ENCODE measurements around the gene PROSER3. TPM values are rescaled to one million over a fixed set of nuclear protein-coding genes. Genes with fewer than 3 reads are reported as not detected.
"Not testable (repeated sequence)": the region's sequence is repeated elsewhere in the genome, so short reads cannot be mapped to it uniquely, and the experiment has no call there.

PROSER3 gene
- total and polyA plus RNA-seq, 2 donors (not counting 1 experiment from before 2014, with no cell fraction given), result 26.0 to 61.0 TPM

GRCh38 chr19:35723671-35724070 is 34.3 kb upstream of the PROSER3 start:
- Histone ChIP-seq H3K4me1 (ENCODE audit: control insufficient read depth in 2 of 2, insufficient read depth in 2 of 2, low read length in 2 of 2) (peaks cover 7 to 11% of the 10 kb centered on the region in 2 donors), H4K20me1 (ENCODE audit: control insufficient read depth, insufficient read depth, low read length, poor library complexity, severe bottlenecking) (peaks cover 72% of the 10 kb centered on the region), H3K9me3 (ENCODE audit: control extremely low read depth in 1 of 3, control insufficient read depth in 2 of 3, insufficient read depth in 1 of 3, low read length in 2 of 3) (no peaks in the 10 kb centered on the region), H3K27ac (ENCODE audit: low read length in 2 of 2) (no peak overlapping the region), H3K27me3 (replicated peaks in 1 of 4; ENCODE audit: control extremely low read depth in 1 of 4, control insufficient read depth in 3 of 4, insufficient read depth in 4 of 4, low read length in 3 of 4) (no peaks in the 10 kb centered on the region), H3K79me2 (ENCODE audit: control insufficient read depth, insufficient read depth, low read length) (peaks cover 85% of the 10 kb centered on the region), H3K4me3 (ENCODE audit: control extremely low read depth in 1 of 5, extremely low read depth in 1 of 5, insufficient read depth in 1 of 5, low read depth in 2 of 5, low read length in 4 of 5) (no peak overlapping the region), H3K4me2 (replicated peaks; ENCODE audit: low read depth, low read length, poor library complexity, severe bottlenecking) (no peak overlapping the region), H3K36me3 (replicated peaks in 1 of 2; ENCODE audit: control extremely low read depth in 1 of 2, control insufficient read depth in 1 of 2, extremely low read depth in 1 of 2, insufficient read depth in 2 of 2, low read length in 1 of 2) (peaks cover 2 to 83% of the 10 kb centered on the region in 2 experiments), H3K9ac (ENCODE audit: low read length) (no peak overlapping the region), H2AFZ (ENCODE audit: insufficient read depth, low read depth, low read length, poor library complexity, severe bottlenecking) (no peak overlapping the region)
- ATAC-seq (ENCODE audit: low read depth) (no peak), DNase-seq (no peak)
- H3K27me3 Mint-ChIP-seq, result no peaks in the 10 kb centered on the region
- H3K4me1 Mint-ChIP-seq, result peaks cover 17% of the 10 kb centered on the region
- no peak overlapping the region for H3K27ac Mint-ChIP-seq
- ChIA-PET CTCF (interaction anchor here (0.6 kb wide), 1 partner anchor 160 kb away, joined by 3 read pairs; no protein-coding TSS in a partner anchor), POLR2A (no interaction called here)
- 98% methylated on average over 24 of the region's 24 CpGs for WGBS (ENCODE audit: insufficient coverage)
- intact Hi-C loops (cut with micrococcal nuclease), result no loop called here
- H3K9me3 Mint-ChIP-seq (ENCODE audit: insufficient read depth), result no peaks in the 10 kb centered on the region
- H3K4me3 Mint-ChIP-seq, result no peak overlapping the region
- TF ChIP-seq CTCF (IDR thresholded peaks at IDR 0.05) (no peak), EZH2 (IDR thresholded peaks at IDR 0.05; ENCODE audit: borderline replicate concordance, insufficient read depth, low read depth, low read length, poor library complexity, severe bottlenecking) (no peak)

GRCh38 chr19:35724132-35724531 is 33.8 kb upstream of the PROSER3 start:
- H3K27me3 ChIP-seq (replicated peaks in 1 of 4; ENCODE audit: control extremely low read depth in 1 of 4, control insufficient read depth in 3 of 4, insufficient read depth in 4 of 4, low read length in 3 of 4); H3K4me1 ChIP-seq (ENCODE audit: control insufficient read depth in 2 of 2, insufficient read depth in 2 of 2, low read length in 2 of 2); H3K9me3 Mint-ChIP-seq (ENCODE audit: insufficient read depth); H3K9me3 ChIP-seq (ENCODE audit: control extremely low read depth in 1 of 3, control insufficient read depth in 2 of 3, insufficient read depth in 1 of 3, low read length in 2 of 3); H3K27me3 Mint-ChIP-seq; ATAC-seq (ENCODE audit: low read depth); H3K9ac ChIP-seq (ENCODE audit: low read length); H3K27ac Mint-ChIP-seq; H3K4me2 ChIP-seq (replicated peaks; ENCODE audit: low read depth, low read length, poor library complexity, severe bottlenecking); intact Hi-C loops (cut with micrococcal nuclease); DNase-seq; H3K27ac ChIP-seq (ENCODE audit: low read length in 2 of 2); H3K4me3 Mint-ChIP-seq; H3K4me3 ChIP-seq (ENCODE audit: control extremely low read depth in 1 of 5, extremely low read depth in 1 of 5, insufficient read depth in 1 of 5, low read depth in 2 of 5, low read length in 4 of 5); H2AFZ ChIP-seq (ENCODE audit: insufficient read depth, low read depth, low read length, poor library complexity, severe bottlenecking): not testable (repeated sequence)
- H3K4me1 Mint-ChIP-seq, result peaks cover 12% of the 10 kb centered on the region
- ChIA-PET CTCF (interaction anchor here (0.6 kb wide), 1 partner anchor 160 kb away, joined by 3 read pairs; no protein-coding TSS in a partner anchor), POLR2A (interaction anchor here (1.2 kb wide), 1 partner anchor 16 kb away, joined by 3 read pairs; no protein-coding TSS in a partner anchor)
- WGBS (ENCODE audit: insufficient coverage), result 96% methylated on average over 7 of the region's 7 CpGs
- peaks cover 5 to 88% of the 10 kb centered on the region in 2 experiments for H3K36me3 ChIP-seq (replicated peaks in 1 of 2; ENCODE audit: control extremely low read depth in 1 of 2, control insufficient read depth in 1 of 2, extremely low read depth in 1 of 2, insufficient read depth in 2 of 2, low read length in 1 of 2)
- H3K79me2 ChIP-seq (ENCODE audit: control insufficient read depth, insufficient read depth, low read length), result peaks cover 83% of the 10 kb centered on the region
- H4K20me1 ChIP-seq (ENCODE audit: control insufficient read depth, insufficient read depth, low read length, poor library complexity, severe bottlenecking), result peaks cover 68% of the 10 kb centered on the region

Measured in B cell (primary cell).